ENCODE measurements around the gene HPD. TPM values are rescaled to one million over a fixed set of nuclear protein-coding genes. Genes with fewer than 3 reads are reported as not detected.

The HPD gene
- polyA plus RNA-seq, 3 donors, result 0.19 to 0.75 TPM; not detected in 1

- Mint-ChIP-seq H3K4me3 (peak overlapping the region; percentile 96), H3K27me3 (ENCODE audit: low read depth in 3 of 3) (peaks cover 0 to 4% (median 3%) of the 10 kb centered on the region in 3 donors), H3K36me3 (peaks cover 18 to 33% of the 10 kb centered on the region in 2 donors), H3K4me1 (peaks cover 32% of the 10 kb centered on the region), H3K27ac (peak overlapping the region; percentile 75 to 97 (median 94)), H3K9me3 (peaks cover 0 to 3% (median 0%) of the 10 kb centered on the region in 7 donors)
- Histone ChIP-seq H3K9me3 (replicated peaks in 1 of 2; ENCODE audit: control insufficient read depth in 1 of 2, insufficient read depth in 1 of 2, low read length in 2 of 2) (no peaks in the 10 kb centered on the region), H3K9ac (ENCODE audit: insufficient read depth, low read length, poor library complexity, severe bottlenecking) (peak overlapping the region; percentile 77), H3K27ac (ENCODE audit: low read depth in 1 of 2, low read length in 2 of 2) (peak overlapping the region; percentile 61 to 70), H3K4me1 (ENCODE audit: control insufficient read depth in 1 of 2, insufficient read depth in 2 of 2, low read length in 2 of 2) (peaks cover 24 to 52% of the 10 kb centered on the region in 2 donors), H3K79me2 (ENCODE audit: insufficient read depth, low read length) (peaks cover 83% of the 10 kb centered on the region), H2AFZ (ENCODE audit: insufficient read depth, low read depth, low read length, poor library complexity, severe bottlenecking) (peak overlapping the region; percentile 51), H3K4me3 (replicated peaks in 1 of 3; ENCODE audit: low read depth in 2 of 3, low read length in 3 of 3) (peak overlapping the region; percentile 82 to 100 (median 93)), H3K36me3 (replicated peaks in 1 of 2; ENCODE audit: control insufficient read depth in 1 of 2, insufficient read depth in 2 of 2, low read length in 2 of 2) (peaks cover 22 to 33% of the 10 kb centered on the region in 2 donors), H3K4me2 (replicated peaks; ENCODE audit: extremely low read depth, low read length, poor library complexity, severe bottlenecking) (peak overlapping the region; percentile 100), H4K20me1 (ENCODE audit: insufficient read depth, low read length) (peaks cover 56% of the 10 kb centered on the region), H3K27me3 (ENCODE audit: control insufficient read depth in 2 of 2, insufficient read depth in 2 of 2, low read length in 2 of 2) (no peaks in the 10 kb centered on the region)
- peak in 2 of 3 donors; percentile 55 to 62 for DNase-seq
- no peak for TF ChIP-seq CTCF (IDR thresholded peaks at IDR 0.05)
- WGBS (ENCODE audit: insufficient coverage), result under 1% methylated on average over 46 of the region's 63 CpGs
- intact Hi-C loops (cut with micrococcal nuclease), result no loop called here
Observed at GRCh38 chr12:121804417-121805111, 54.1 kb downstream of the HPD start.

GRCh38 chr12:121803861-121804416 lies 54.7 kb downstream of the HPD start, which contains the start of gene SETD1B:
TSS of gene SETD1B (plus strand) at chr12:121804009. CDS start at chr12:121804738, 729 bp downstream.
- Mint-ChIP-seq H3K9me3 (peaks cover 0 to 2% (median 0%) of the 10 kb centered on the region in 7 donors), H3K27ac (peak within 1 kb of the TSS; percentile 99 to 100 (median 100)), H3K36me3 (peaks cover 13 to 27% of the 10 kb centered on the region in 2 donors), H3K4me3 (peak within 1 kb of the TSS; percentile 96 to 98), H3K27me3 (ENCODE audit: low read depth in 3 of 3) (peaks cover 0 to 4% (median 3%) of the 10 kb centered on the region in 3 donors), H3K4me1 (peaks cover 32% of the 10 kb centered on the region)
- Histone ChIP-seq H2AFZ (ENCODE audit: insufficient read depth, low read depth, low read length, poor library complexity, severe bottlenecking) (peak within 1 kb of the TSS; percentile 85), H3K4me3 (replicated peaks in 1 of 3; ENCODE audit: low read depth in 2 of 3, low read length in 3 of 3) (peak within 1 kb of the TSS; percentile 89 to 100 (median 93)), H3K9ac (ENCODE audit: insufficient read depth, low read length, poor library complexity, severe bottlenecking) (peak within 1 kb of the TSS; percentile 95), H3K4me1 (ENCODE audit: control insufficient read depth in 1 of 2, insufficient read depth in 2 of 2, low read length in 2 of 2) (peaks cover 29 to 58% of the 10 kb centered on the region in 2 donors), H4K20me1 (ENCODE audit: insufficient read depth, low read length) (peaks cover 56% of the 10 kb centered on the region), H3K36me3 (replicated peaks in 1 of 2; ENCODE audit: control insufficient read depth in 1 of 2, insufficient read depth in 2 of 2, low read length in 2 of 2) (peaks cover 15 to 28% of the 10 kb centered on the region in 2 donors), H3K4me2 (replicated peaks; ENCODE audit: extremely low read depth, low read length, poor library complexity, severe bottlenecking) (peak within 1 kb of the TSS; percentile 100), H3K27ac (ENCODE audit: low read depth in 1 of 2, low read length in 2 of 2) (peak within 1 kb of the TSS; percentile 93 to 95), H3K79me2 (ENCODE audit: insufficient read depth, low read length) (peaks cover 82% of the 10 kb centered on the region), H3K27me3 (ENCODE audit: control insufficient read depth in 2 of 2, insufficient read depth in 2 of 2, low read length in 2 of 2) (no peaks in the 10 kb centered on the region), H3K9me3 (replicated peaks in 1 of 2; ENCODE audit: control insufficient read depth in 1 of 2, insufficient read depth in 1 of 2, low read length in 2 of 2) (no peaks in the 10 kb centered on the region)
- DNase-seq, result peak in 2 of 3 donors; percentile 42 to 60
- intact Hi-C loops (cut with micrococcal nuclease), result loop anchor here in 1 of 2 donors (1.0 kb wide), 1 partner anchor 9 kb away; no protein-coding TSS in a partner anchor
- TF ChIP-seq CTCF (IDR thresholded peaks at IDR 0.05), result no peak
- WGBS (ENCODE audit: insufficient coverage), result under 1% methylated on average over 74 of the region's 74 CpGs
